C4-2B (cell line): Measurements from ENCODE around the gene PRKCE.

Source experiments
- ZFX ChIP-seq: fragments of 450-650 bp; IDR thresholded peaks from 2 replicates; pipeline ENCODE4 v1.6.1; 2017
- TF ChIP-seq, protein P1 (sequence below): fragments of 450-650 bp; conservative IDR thresholded peaks from 2 replicates; pipeline ENCODE4 v1.5.1; 2017; ENCODE audit warnings: mild to moderate bottlenecking

- TF ChIP-seq, protein P1, sequence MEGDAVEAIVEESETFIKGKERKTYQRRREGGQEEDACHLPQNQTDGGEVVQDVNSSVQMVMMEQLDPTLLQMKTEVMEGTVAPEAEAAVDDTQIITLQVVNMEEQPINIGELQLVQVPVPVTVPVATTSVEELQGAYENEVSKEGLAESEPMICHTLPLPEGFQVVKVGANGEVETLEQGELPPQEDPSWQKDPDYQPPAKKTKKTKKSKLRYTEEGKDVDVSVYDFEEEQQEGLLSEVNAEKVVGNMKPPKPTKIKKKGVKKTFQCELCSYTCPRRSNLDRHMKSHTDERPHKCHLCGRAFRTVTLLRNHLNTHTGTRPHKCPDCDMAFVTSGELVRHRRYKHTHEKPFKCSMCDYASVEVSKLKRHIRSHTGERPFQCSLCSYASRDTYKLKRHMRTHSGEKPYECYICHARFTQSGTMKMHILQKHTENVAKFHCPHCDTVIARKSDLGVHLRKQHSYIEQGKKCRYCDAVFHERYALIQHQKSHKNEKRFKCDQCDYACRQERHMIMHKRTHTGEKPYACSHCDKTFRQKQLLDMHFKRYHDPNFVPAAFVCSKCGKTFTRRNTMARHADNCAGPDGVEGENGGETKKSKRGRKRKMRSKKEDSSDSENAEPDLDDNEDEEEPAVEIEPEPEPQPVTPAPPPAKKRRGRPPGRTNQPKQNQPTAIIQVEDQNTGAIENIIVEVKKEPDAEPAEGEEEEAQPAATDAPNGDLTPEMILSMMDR = no peak
- no peak for TF ChIP-seq ZFX
Measured at GRCh38 chr2:45821558-45822271, 170.2 kb downstream of the PRKCE start.
